Measurements from ENCODE around the gene ANKS3.

DNA sequence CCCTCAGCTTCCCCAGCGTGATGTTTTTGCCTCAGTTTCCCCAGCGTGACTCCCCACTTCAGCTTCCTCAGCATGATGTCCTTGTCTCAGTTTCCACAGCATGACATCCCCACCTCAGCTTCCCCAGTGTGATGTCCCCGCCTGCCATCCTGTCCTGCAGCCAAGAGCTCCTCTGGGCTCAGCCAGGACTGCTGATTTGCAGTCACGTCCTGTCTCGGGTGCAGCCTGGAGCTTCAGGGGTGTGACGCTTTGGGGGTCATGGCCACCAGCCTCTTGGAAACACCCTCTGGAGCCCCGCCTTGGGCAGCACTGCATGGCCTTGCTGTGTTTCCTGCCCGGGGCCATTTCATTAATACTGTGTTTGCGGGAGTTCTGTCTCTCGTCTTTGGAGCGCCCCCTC, 57.2 kb downstream of the ANKS3 start:
- TF ChIP-seq, protein P1, sequence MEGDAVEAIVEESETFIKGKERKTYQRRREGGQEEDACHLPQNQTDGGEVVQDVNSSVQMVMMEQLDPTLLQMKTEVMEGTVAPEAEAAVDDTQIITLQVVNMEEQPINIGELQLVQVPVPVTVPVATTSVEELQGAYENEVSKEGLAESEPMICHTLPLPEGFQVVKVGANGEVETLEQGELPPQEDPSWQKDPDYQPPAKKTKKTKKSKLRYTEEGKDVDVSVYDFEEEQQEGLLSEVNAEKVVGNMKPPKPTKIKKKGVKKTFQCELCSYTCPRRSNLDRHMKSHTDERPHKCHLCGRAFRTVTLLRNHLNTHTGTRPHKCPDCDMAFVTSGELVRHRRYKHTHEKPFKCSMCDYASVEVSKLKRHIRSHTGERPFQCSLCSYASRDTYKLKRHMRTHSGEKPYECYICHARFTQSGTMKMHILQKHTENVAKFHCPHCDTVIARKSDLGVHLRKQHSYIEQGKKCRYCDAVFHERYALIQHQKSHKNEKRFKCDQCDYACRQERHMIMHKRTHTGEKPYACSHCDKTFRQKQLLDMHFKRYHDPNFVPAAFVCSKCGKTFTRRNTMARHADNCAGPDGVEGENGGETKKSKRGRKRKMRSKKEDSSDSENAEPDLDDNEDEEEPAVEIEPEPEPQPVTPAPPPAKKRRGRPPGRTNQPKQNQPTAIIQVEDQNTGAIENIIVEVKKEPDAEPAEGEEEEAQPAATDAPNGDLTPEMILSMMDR (conservative IDR thresholded peaks at IDR 0.05): no peak
- TF ChIP-seq EZH2 (IDR thresholded peaks at IDR 0.05; ENCODE audit: low read depth): no peak
